GM18526 (cell line): ENCODE data around the gene PPP1R1A.

Source experiments
- POLR2A ChIP-seq: IDR thresholded peaks from 3 replicates; pipeline ENCODE4 v1.6.1; 2011; ENCODE audit not compliant: insufficient read length; ENCODE audit errors: extremely low read depth

PPP1R1A gene, protein sequence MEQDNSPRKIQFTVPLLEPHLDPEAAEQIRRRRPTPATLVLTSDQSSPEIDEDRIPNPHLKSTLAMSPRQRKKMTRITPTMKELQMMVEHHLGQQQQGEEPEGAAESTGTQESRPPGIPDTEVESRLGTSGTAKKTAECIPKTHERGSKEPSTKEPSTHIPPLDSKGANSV

GRCh38 chr12:54588110-54588889, at the start of gene PPP1R1A:
Gene PPP1R1A, minus strand, starts transcription at chr12:54588659. Its CDS starts 171 bp downstream, at chr12:54588488.
- no peak for TF ChIP-seq POLR2A

GRCh38 chr12:54634795-54635194, 46.3 kb upstream of the PPP1R1A start, which contains the start of gene LACRT:
Gene LACRT, minus strand, starts transcription at chr12:54634895. Its CDS starts 54 bp downstream, at chr12:54634841.
- no peak for TF ChIP-seq POLR2A

GRCh38 chr12:54631988-54632728, 43.7 kb upstream of the PPP1R1A start:
- TF ChIP-seq POLR2A: no peak

- TF ChIP-seq POLR2A: no peak
Measured at GRCh38 chr12:54631551-54631950, 43.1 kb upstream of the PPP1R1A start.

DNA sequence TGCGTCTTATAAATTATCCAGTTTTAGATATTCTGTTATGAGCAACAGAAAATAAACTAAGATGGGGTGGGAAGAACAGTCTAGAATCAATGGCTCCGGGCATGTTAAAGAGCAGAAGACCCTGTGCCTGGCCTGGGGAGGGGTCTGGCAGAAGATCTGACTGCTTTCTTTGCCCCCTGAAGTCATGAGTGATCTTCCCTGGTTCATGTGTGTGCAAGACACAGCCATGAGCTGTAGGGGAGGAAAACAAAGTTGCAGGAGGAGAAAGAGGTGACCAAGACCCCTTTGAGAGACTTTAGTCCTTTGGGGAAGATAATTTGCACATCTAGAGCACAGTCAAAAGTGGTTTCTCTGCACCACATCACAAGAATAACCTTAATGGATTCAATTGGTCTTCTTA, 41.5 kb upstream of the PPP1R1A start:
- TF ChIP-seq POLR2A: no peak

GRCh38 chr12:54628186-54628846, 39.9 kb upstream of the PPP1R1A start:
- no peak for TF ChIP-seq POLR2A

DNA sequence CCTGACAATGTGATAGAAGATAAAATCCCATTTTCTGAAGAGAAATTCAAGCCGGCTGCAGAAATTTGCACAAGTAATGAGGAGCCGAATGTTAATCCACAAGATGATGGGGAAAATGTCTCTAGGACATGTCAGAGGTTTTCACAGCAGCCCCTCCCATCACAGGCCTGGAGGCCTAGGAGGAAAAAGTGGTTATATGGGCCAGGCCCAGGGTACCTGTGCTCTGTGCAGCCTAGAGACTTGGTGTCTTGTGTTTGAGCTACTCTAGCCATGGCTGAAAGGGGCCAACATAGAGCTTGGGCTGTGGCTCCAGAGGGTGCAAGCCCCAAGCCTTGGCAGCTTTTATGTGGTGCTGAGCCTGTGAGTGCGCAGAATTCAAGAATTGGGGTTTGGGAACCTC, 38.8 kb upstream of the PPP1R1A start:
- no peak for TF ChIP-seq POLR2A

- no peak for TF ChIP-seq POLR2A
Measured at GRCh38 chr12:54625598-54625997, 37.1 kb upstream of the PPP1R1A start.

DNA sequence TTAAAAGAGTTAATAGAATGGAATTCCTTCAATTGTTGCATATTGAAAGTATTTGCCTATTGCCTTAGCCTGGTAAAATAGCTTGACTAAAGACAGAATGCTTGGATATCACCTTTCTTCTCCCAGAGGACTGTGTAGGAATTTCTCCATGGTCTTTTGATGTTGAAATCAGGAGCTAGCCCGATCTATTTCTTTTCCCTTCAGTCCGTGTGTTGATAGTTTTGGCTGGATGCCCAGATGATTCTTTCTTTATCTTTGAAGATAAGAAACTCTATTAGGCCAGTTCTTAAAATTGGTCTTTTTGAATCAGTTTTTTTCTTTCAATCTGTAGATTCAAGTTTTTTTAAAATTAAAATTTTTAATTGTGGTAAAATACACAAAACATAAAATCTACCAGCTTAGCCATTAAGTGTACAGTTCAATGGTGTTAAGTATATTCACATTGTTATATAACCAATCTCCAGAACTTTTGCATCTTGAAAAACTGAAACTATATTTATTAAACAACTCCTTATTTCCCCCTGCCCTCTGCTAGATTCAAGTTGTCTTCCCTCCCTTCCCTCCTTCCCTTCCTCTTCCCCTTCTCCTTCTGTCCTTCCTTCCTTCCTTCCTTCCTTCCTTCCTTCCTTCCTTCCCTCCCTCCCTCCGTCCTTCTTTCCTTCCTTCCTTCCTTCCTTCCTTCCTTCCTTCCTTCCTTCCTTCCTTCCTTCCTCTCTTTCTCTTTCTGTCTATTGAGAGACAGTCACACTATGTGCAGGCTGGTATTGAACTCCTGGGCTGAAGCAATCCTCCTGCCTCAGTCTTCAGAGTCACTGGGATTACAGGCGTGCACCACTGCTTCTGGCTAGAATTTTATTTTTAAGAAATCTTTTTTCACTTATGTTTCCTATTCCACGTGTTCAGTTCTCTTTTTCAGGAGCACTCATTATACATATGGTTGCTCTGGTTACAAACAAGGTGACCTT, 36.1 kb upstream of the PPP1R1A start:
- no peak for TF ChIP-seq POLR2A

- TF ChIP-seq POLR2A: no peak
Measured at GRCh38 chr12:54622463-54623183, 34.2 kb upstream of the PPP1R1A start.

GRCh38 chr12:54616933-54617680, 28.6 kb upstream of the PPP1R1A start:
- TF ChIP-seq POLR2A: no peak

DNA sequence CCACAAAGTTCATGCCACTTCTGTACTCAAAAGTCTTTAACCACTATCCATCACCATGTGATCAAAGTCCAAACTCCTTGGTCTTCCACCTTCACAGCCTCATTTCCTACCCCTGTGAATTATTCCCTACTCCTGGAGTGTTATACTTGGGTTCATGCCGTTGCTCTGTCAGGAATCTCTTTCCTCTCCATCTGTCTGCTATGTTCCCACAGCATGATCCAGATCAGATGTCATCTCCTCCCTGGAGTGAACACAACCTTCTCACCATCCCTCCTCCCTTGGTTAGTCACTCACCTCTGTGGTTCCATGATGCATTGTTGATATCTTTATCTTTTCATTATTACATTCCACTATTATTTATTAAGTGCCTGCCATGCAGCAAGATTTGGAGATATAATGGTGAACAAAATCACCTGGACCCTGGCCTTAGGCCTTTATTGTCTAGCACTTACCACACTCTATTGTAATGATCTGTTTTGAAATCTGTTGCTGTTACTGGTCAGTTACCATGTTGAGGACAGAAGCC, 23.8 kb upstream of the PPP1R1A start:
- TF ChIP-seq POLR2A: no peak

- no peak for TF ChIP-seq POLR2A
Measured at GRCh38 chr12:54611715-54612149, 23.3 kb upstream of the PPP1R1A start.

DNA sequence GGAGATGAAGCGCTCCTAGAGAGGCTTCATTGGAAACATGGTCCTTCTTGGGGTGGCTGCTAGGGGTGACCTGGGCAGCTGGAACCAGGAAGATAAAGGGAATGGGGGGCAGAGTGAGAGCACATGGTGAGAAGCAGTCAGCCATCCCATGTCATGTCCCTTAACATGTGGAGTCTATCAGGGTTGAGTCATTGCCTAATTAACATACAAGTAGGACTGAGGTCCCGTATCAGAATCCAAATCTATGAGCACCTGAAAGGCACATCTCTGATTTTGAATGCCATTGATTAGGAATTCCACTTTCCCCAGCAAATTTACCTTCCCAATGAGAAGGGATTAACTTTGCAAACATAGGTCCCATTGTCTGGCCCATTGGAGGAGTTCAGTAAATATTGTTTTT, 20.3 kb upstream of the PPP1R1A start:
- TF ChIP-seq POLR2A: no peak
